NCI-H345 treated with DMSO at 0.1 percent for 48 hours (cell line): ENCODE measurements around the gene MTFMT.
"Not testable (repeated sequence)": the region's sequence is repeated elsewhere in the genome, so short reads cannot be mapped to it uniquely, and the experiment has no call there.

ENCODE experiments used
- DNase-seq: peaks from one replicate; lab custom pipeline; 2025; ENCODE audit not compliant: unreplicated experiment; lab: John Stamatoyannopoulos, UW

The MTFMT gene

GRCh38 chr15:65040461-65040860 lies 11.0 kb upstream of the MTFMT start:
- no peak for DNase-seq

- DNase-seq = no peak
Observed at GRCh38 chr15:65038836-65039235, 9.4 kb upstream of the MTFMT start.

GRCh38 chr15:65038428-65038827 lies 9.0 kb upstream of the MTFMT start:
- DNase-seq = no peak

- no peak for DNase-seq
Observed at GRCh38 chr15:65037309-65037708, 7.9 kb upstream of the MTFMT start.

GRCh38 chr15:65034719-65035118 lies 5.3 kb upstream of the MTFMT start:
- DNase-seq = no peak

- peak; percentile 2 for DNase-seq
Observed at GRCh38 chr15:65033659-65034269, 4.3 kb upstream of the MTFMT start.

- no peak for DNase-seq
Observed at GRCh38 chr15:65032801-65033537, 3.5 kb upstream of the MTFMT start.

GRCh38 chr15:65029736-65030208 lies 333 bp upstream of the MTFMT start:
- DNase-seq = no peak

GRCh38 chr15:65028338-65028737 lies 1.1 kb downstream of the MTFMT start:
- DNase-seq = no peak

GRCh38 chr15:65027593-65027992 lies 1.8 kb downstream of the MTFMT start:
- no peak for DNase-seq

- DNase-seq = no peak
Observed at GRCh38 chr15:65026756-65027155, 2.7 kb downstream of the MTFMT start.

- DNase-seq = no peak
Observed at GRCh38 chr15:65021488-65021887, 8.0 kb downstream of the MTFMT start.

- no peak for DNase-seq
Observed at GRCh38 chr15:65020419-65020818, 9.0 kb downstream of the MTFMT start.

GRCh38 chr15:65011198-65011597 lies 18.2 kb downstream of the MTFMT start:
- not testable (repeated sequence) for DNase-seq

GRCh38 chr15:65008983-65009382 lies 20.5 kb downstream of the MTFMT start:
- DNase-seq = no peak

GRCh38 chr15:65006876-65007275 lies 22.6 kb downstream of the MTFMT start:
- no peak for DNase-seq

- DNase-seq = no peak
Observed at GRCh38 chr15:65004993-65005392, 24.4 kb downstream of the MTFMT start.

- no peak for DNase-seq
Observed at GRCh38 chr15:64997745-64998375, 31.6 kb downstream of the MTFMT start.

- DNase-seq = no peak
Observed at GRCh38 chr15:64997066-64997465, 32.4 kb downstream of the MTFMT start.

GRCh38 chr15:64993290-64993689 lies 36.1 kb downstream of the MTFMT start:
- DNase-seq = no peak

- DNase-seq = no peak
Observed at GRCh38 chr15:64991536-64992135, 37.8 kb downstream of the MTFMT start.

- no peak for DNase-seq
Observed at GRCh38 chr15:64990168-64990470, 39.3 kb downstream of the MTFMT start.
